DMS53 treated with DMSO at 0.1 percent for 48 hours (cell line): ENCODE results near the gene NTM.
"Not testable (repeated sequence)": the region's sequence is repeated elsewhere in the genome, so short reads cannot be mapped to it uniquely, and the experiment has no call there.

Experiments
- DNase-seq: peaks from one replicate; lab custom pipeline; 2025; ENCODE audit not compliant: unreplicated experiment; lab: John Stamatoyannopoulos, UW

Gene NTM

GRCh38 chr11:131663405-131664200 is 293.2 kb downstream of the NTM start:
- DNase-seq = no peak

GRCh38 chr11:131664293-131664692 is 293.9 kb downstream of the NTM start:
- DNase-seq = no peak

- no peak for DNase-seq
These were observed 294.4 kb downstream of the NTM start for GRCh38 chr11:131664816-131665215.

GRCh38 chr11:131665344-131665968 is 295.0 kb downstream of the NTM start:
- DNase-seq = no peak

- DNase-seq = no peak
These were observed 295.6 kb downstream of the NTM start for GRCh38 chr11:131666006-131666405.

- DNase-seq = no peak
These were observed 296.2 kb downstream of the NTM start for GRCh38 chr11:131666617-131667016.

GRCh38 chr11:131667566-131667965 is 297.2 kb downstream of the NTM start:
- DNase-seq = no peak

GRCh38 chr11:131668500-131669400 is 298.3 kb downstream of the NTM start:
- DNase-seq = peak; percentile 4

GRCh38 chr11:131669401-131669780 is 299.0 kb downstream of the NTM start:
- DNase-seq = no peak

- DNase-seq = no peak
These were observed 300.5 kb downstream of the NTM start for GRCh38 chr11:131670876-131671275.

- DNase-seq = no peak
These were observed 300.9 kb downstream of the NTM start for GRCh38 chr11:131671320-131671719.

GRCh38 chr11:131671734-131672133 is 301.3 kb downstream of the NTM start:
- no peak for DNase-seq

GRCh38 chr11:131672191-131672590 is 301.8 kb downstream of the NTM start:
- DNase-seq = no peak

GRCh38 chr11:131674051-131674755 is 303.8 kb downstream of the NTM start:
- DNase-seq = peak; percentile 66

- no peak for DNase-seq
These were observed 304.9 kb downstream of the NTM start for GRCh38 chr11:131675121-131675888.

GRCh38 chr11:131677828-131678470 is 307.5 kb downstream of the NTM start:
- DNase-seq = no peak

- DNase-seq = no peak
These were observed 308.4 kb downstream of the NTM start for GRCh38 chr11:131678658-131679340.

- DNase-seq = not testable (repeated sequence)
These were observed 310.0 kb downstream of the NTM start for GRCh38 chr11:131680448-131680847.

GRCh38 chr11:131681920-131682319 is 311.5 kb downstream of the NTM start:
- no peak for DNase-seq
